NCI-H2196 (cell line): ENCODE data around the gene ASAH2B.

ENCODE experiments used
- DNase-seq: peaks from one replicate; lab custom pipeline; 2025; ENCODE audit not compliant: unreplicated experiment; lab: John Stamatoyannopoulos, UW

Gene ASAH2B

GRCh38 chr10:50796693-50797092 lies 57.0 kb downstream of the ASAH2B start:
- DNase-seq = no peak

- no peak for DNase-seq
Observed at GRCh38 chr10:50798297-50798696, 58.6 kb downstream of the ASAH2B start.

GRCh38 chr10:50799595-50799994 lies 59.9 kb downstream of the ASAH2B start:
- no peak for DNase-seq

- no peak for DNase-seq
Observed at GRCh38 chr10:50805981-50806622, 66.4 kb downstream of the ASAH2B start.

- no peak for DNase-seq
Observed at GRCh38 chr10:50807851-50808776, 68.4 kb downstream of the ASAH2B start.
